IPS DF 4.7 (cell line): ENCODE measurements around the gene KLHDC10.
"Not testable (repeated sequence)": the region's sequence is repeated elsewhere in the genome, so short reads cannot be mapped to it uniquely, and the experiment has no call there.

Source experiments
- DNase-seq: peaks from one replicate; pipeline ENCODE4 v3.0.0-alpha.2; 2013; ENCODE audit warnings: low spot score; ENCODE audit errors: extremely low read depth

Gene KLHDC10

DNA sequence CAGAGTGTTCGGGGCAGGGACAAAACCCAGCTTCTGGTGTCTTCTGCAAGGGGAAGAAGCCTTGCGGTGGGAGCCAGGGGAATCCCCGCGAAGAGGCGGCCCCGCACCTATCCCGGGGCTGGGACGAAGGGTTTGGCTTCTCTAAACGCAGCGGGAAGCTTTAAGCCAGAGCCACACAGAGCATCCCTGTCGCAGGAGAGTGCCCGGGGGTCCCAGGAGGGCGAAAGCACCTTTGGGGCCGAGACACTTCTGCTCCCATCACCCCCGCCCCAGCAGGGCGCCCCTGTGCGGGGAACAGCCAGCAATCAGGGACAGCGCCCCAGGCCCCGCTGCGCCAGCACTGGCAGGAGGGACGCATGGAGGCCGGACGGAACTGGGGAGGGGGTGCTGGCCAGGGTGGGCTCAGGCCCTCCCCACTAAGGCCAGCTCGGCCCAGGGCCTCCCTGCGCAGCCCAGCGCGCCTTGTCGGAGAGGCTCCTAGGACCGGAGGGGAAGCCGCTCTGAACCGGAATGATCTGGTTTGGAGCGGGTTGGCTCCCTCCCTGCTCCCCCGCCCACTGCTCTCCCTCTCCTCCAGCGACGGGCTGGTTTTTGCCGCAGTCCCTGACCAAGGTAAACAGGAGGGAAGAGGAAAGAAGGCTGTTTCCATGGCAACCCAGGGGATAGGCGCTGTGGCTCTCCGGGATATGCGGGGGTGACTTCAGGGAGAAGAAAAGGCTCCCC, 71.0 kb downstream of the KLHDC10 start:
- DNase-seq = peak; percentile 60

GRCh38 chr7:130141884-130142653, 71.7 kb downstream of the KLHDC10 start:
- DNase-seq = no peak

DNA sequence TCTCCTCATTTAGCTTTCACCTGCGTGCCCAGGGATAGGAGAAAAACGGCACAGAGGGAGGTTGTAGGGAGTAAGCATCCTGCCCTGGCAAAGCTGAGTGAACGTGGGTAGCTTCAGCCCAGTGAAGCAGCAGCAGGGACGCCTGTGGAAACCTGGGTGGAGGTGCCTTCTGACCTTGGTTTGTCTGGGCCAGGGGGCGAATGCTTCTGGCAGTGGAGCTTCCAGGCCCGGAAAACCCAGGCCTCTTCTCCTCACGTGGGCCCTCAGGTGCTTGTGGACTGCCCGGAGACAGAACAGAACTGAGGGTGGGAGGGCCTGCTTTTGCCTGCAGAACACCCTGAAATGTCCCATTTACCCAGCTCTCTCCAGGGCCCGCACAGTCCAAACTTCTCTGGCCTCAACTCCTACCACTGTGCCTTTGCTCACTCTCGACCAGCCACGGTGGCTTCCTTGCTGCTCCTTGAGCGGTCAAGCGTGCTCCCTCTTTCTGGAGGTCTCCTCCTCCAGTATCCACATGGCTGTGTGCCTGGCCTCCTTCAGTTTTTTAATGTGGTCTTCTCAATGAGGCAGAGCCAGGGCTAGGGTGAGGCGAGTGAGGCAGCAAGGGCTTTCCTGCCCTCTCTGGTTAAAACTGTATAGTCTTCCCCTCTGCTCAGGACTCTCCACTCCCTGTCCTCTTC, 72.5 kb downstream of the KLHDC10 start:
- no peak for DNase-seq

- DNase-seq = no peak
These were observed 73.0 kb downstream of the KLHDC10 start for GRCh38 chr7:130143334-130143732.

GRCh38 chr7:130143986-130144311, 73.6 kb downstream of the KLHDC10 start:
- no peak for DNase-seq

- DNase-seq = no peak
These were observed 74.2 kb downstream of the KLHDC10 start for GRCh38 chr7:130144312-130145171.

GRCh38 chr7:130145424-130146100, 75.2 kb downstream of the KLHDC10 start:
- DNase-seq = no peak

DNA sequence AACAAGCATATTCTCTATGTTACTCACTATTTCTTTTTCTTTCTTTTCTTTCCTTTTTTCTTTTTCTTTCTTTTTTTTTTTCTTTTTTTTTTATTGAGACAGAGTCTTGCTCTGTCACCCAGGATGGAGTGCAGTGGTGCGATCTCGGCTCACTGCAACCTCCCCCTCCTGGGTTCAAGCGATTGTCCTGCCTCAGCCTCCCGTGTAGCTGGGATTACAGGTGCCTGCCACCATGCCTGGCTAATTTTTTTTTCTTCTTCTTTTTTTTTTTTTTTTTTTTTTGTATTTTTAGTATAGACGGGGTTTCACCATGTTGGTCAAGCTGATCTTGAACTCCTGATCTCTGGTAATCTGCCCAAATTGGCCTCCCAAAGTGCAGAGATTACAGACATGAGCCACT, 75.8 kb downstream of the KLHDC10 start:
- DNase-seq = not testable (repeated sequence)

GRCh38 chr7:130146693-130147405, 76.5 kb downstream of the KLHDC10 start:
- DNase-seq = no peak

DNA sequence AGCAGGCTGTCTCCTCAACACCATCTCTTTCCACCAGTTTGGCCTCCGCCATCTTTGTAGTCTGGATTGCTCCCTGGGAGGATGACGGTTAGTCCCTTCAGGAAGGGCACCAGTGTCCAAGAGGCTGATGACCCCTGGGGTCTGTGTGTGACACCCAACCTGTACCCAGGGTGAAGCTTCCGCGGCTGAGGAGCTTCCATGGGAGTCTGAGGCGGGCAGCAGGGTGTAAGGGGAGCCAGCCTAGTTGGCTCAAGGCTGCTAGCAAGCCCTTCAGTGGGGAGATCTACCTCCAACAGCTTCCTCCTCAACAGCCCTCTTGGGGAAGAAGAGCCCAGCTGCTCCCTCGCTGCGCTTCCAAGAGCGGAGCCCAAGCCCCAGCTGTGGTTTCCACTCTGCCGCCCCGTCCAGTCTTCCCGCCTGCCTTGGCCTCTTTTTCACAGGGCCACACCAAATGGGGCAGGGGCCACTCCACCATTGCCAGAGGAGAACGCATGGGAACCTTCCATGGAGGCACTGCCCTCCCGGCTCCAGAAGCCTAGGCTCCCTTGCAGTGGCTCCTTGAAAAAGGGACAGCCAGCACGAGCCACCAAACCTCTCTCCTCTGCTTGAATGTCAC, 77.5 kb downstream of the KLHDC10 start:
- DNase-seq = no peak

GRCh38 chr7:130148561-130148960, 78.2 kb downstream of the KLHDC10 start:
- DNase-seq = no peak

DNA sequence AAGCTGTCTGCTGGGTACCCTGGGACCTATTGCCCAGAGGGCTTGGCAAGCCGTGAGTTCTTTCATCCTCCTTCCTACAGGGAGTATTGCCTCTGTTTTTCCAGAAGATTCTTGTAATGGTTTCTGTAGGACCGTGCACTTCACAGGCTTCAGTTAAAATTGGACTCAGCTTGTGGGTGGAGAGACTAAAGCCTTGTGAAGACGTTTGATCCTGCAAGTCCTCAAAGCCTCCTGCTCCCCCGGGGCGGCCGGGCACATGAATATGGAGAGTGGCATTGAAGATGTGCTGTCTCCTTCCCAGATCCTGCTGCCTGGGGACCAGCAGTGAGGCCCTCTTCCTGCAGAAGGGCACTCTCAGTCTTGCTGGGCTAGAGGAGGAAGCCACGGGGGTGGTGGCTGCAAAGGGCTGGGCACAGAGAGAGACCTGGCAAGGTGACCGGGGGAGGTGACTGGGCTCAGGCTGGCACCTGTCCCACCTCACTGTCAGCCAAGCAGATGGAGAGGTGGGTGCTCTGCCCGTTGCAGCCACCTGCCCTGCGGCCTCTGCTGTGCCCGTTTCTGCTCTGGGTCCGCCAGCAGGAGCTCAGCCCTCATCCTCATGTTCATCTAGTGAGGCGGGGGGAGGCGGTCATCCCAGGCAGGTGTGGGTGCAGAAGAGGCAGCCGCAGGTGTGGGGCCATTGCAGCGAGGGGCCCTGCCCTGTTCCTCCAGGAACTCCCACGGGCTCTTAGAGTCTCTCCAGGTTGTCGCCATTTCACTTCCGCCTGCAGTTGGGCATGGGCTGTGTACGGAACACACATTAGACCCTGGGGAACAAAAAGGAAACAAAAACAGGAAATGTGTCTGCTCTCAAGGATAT, 79.2 kb downstream of the KLHDC10 start:
- DNase-seq = no peak

DNA sequence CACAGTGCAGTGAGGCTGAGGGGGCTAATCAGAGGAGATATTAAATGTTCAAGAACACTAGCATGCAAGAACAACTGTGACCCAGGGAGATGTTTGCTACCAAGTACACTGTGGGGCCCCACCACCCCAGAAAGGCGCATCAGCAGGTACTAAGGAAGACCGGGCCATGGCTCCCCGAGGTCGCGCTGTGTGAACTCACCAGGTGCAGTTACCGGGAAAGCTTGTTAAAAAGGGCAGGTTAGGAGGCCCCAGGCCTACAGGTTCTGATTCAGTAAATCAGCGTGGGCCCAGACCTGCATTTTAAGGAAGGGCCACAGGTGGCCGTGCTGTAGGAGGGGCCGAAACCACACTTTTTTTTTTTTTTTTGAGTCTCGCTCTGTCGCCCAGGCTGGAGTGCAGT, 80.3 kb downstream of the KLHDC10 start:
- DNase-seq = no peak

DNA sequence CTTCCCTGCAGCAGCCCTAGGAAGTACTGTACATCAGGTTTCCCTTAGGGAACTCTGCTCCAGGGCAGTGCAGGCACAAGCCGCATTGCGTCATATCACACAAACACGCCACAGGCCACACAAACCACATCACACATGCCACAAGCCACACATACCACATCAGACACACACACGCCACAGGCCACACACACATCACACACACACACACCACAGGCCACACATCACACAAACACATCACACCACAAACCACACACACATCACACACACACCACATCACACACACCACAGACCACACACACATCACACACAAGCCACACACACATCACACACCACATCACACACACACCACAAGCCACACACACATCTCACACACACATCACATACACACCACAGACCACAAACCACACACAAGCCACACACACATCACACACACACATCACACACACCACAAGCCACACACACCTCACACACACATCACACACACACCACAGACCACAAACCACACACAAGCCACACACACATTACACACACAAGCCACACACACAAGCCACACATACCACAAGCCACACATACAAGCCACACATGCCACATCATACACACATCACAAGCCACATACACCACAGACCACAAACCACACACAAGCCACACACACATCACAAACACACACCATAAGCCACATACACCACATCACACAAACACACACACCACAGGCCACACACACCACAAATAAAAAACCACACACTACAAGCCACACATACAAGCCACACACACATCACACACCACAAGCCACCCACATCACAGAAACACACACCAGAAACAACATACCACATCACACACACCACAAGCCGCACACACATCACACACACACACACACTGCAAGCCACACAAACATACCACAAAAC, 81.5 kb downstream of the KLHDC10 start:
- DNase-seq = no peak

DNA sequence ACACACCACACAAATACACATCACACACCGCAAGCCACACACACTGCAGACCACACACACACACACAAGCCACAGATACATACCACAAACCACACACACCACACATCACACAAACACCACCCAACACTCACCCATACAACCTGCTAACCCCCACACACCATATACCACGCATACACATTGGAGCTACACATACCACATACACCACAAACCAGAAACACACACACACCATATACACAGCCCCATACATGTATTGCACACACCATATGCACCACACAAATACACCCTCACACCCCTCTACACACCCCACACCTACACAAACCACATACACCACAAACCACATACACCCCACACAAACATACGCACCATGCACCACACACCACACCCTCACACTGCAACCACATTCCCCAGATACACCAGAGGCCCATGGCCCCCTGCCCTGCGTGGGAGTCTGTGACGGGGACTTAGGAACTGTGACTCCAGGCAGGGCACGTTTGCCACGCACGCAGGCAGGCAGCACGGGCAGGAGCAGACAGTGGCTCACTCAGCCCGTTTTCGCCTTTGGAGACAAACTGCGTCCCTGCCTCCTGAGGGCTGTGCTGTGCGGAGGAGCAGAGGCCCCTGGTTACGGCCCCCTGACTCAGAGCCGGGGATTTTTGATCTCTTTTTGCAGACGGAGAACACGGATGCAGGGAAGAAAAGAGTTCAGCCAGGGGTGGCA, 82.3 kb downstream of the KLHDC10 start:
- DNase-seq = no peak

- no peak for DNase-seq
These were observed 83.0 kb downstream of the KLHDC10 start for GRCh38 chr7:130153211-130153908.

DNA sequence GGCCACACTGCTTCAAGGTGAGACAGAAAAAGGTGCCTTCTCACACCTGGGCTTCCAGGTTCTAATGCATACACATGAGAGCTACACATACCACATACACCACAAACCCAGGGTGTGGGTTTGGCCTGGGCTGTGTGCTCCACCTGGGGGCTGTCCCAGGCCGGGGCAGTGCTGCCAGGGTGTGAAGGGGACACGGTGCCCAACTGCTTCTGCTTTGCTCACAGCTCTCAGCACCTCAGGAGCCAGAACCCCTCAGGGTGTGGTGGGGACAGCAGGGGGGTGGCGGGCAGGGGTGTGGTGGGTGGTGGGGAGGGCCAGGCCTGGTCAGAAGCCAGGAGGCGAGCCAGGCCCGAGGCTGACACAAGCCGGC, 83.8 kb downstream of the KLHDC10 start:
- DNase-seq = no peak
